GM12878 (cell line): ENCODE data around the gene CCR5AS.

ENCODE experiments used
- CEBPB ChIP-seq, 2 experiments: fragments of 150-350 bp in 1 of 2; IDR thresholded peaks; 2 replicates each; pipeline ENCODE4 v1.6.1; 2012 to 2014; ENCODE audit warnings: low read depth in 2 of 2, low read length in 2 of 2, borderline replicate concordance in 1 of 2, inconsistent platforms in 1 of 2
- CTCF ChIP-seq, 3 experiments: IDR thresholded peaks in 2 of 3; conservative IDR thresholded peaks in 1 of 3; 2 replicates each; pipeline ENCODE4 v1.5.1; 2011; ENCODE audit warnings: low read depth in 3 of 3, low read length in 3 of 3, mild to moderate bottlenecking in 3 of 3, control low read depth in 2 of 3, moderate library complexity in 2 of 3, inconsistent platforms in 1 of 3, mixed read lengths in 1 of 3; ENCODE audit not compliant: control insufficient read depth in 2 of 3, insufficient read depth in 1 of 3; ENCODE audit errors: extremely low read depth in 1 of 3
- E4F1 ChIP-seq: fragments of 450-650 bp; IDR thresholded peaks from 2 replicates; pipeline ENCODE4 v1.6.1; 2018; ENCODE audit warnings: borderline replicate concordance, mild to moderate bottlenecking; ENCODE audit not compliant: partially characterized antibody
- EZH2 ChIP-seq: IDR thresholded peaks from 2 replicates; pipeline ENCODE4 v1.6.1; 2012; ENCODE audit warnings: low read depth, mild to moderate bottlenecking, control low read depth, inconsistent platforms, low read length, borderline replicate concordance; ENCODE audit not compliant: control insufficient read depth
- MAX ChIP-seq: IDR thresholded peaks from 2 replicates; pipeline ENCODE4 v1.6.1; 2012; ENCODE audit warnings: low read depth, low read length, improper control_type of control experiment
- NFYB ChIP-seq: IDR thresholded peaks from 2 replicates; pipeline ENCODE4 v1.6.1; 2011; ENCODE audit warnings: low read depth, mild to moderate bottlenecking, low read length, improper control_type of control experiment, moderate library complexity; ENCODE audit not compliant: insufficient read depth

- TF ChIP-seq NFYB (no peak), CEBPB (IDR thresholded peaks at IDR 0.05; ENCODE audit: borderline replicate concordance in 1 of 2, low read depth in 2 of 2, low read length in 2 of 2) (no peak), E4F1 (no peak), CTCF (IDR thresholded peaks at IDR 0.05 in 2 of 3, conservative IDR thresholded peaks at IDR 0.05 in 1 of 3; ENCODE audit: control insufficient read depth in 2 of 3, extremely low read depth in 1 of 3, insufficient read depth in 1 of 3, low read depth in 3 of 3, low read length in 3 of 3) (no peak), EZH2 (no peak), MAX (no peak)
Observed at GRCh38 chr3:46338840-46339239, 68.0 kb downstream of the CCR5AS start.
